OCI-LY1 (cell line): ENCODE data around the gene ADPGK.

Experiments used
- H2AFZ ChIP-seq: fragments of 200-600 bp; sonication (generic), shearing (Covaris generic); 2 replicates; pipeline ENCODE4 v1.6.0; 2014; ENCODE audit warnings: antibody characterized with exemption, mild to moderate bottlenecking, low read length
- H3F3A ChIP-seq: fragments of 200-600 bp; sonication (generic), shearing (Covaris generic); 2 replicates; pipeline ENCODE4 v1.6.0; 2014; ENCODE audit warnings: mild to moderate bottlenecking, antibody characterized with exemption, low read length, moderate library complexity; ENCODE audit not compliant: insufficient read depth
- H3K27ac ChIP-seq: fragments of 200-600 bp; sonication (generic); 2 replicates; pipeline ENCODE4 v1.5.1; 2014; ENCODE audit warnings: low read length, mixed run types, mild to moderate bottlenecking, low read depth; ENCODE audit not compliant: poor library complexity, severe bottlenecking
- H3K27me3 ChIP-seq: fragments of 200-600 bp; sonication (generic); 2 replicates; pipeline ENCODE4 v1.6.0; 2014; ENCODE audit warnings: antibody characterized with exemption, mild to moderate bottlenecking, low read length, moderate library complexity; ENCODE audit not compliant: insufficient read depth
- H3K36me3 ChIP-seq: fragments of 200-600 bp; sonication (generic); 2 replicates; pipeline ENCODE4 v1.6.1; 2014; ENCODE audit warnings: mild to moderate bottlenecking, antibody characterized with exemption, low read length, moderate library complexity, mixed read lengths; ENCODE audit not compliant: insufficient read depth
- H3K4me1 ChIP-seq: fragments of 200-600 bp; sonication (generic); 2 replicates; pipeline ENCODE4 v1.5.1; 2014; ENCODE audit warnings: mild to moderate bottlenecking, low read length, moderate library complexity; ENCODE audit not compliant: insufficient read depth, severe bottlenecking
- H3K4me2 ChIP-seq: fragments of 200-600 bp; sonication (generic), shearing (Covaris generic); 2 replicates; pipeline ENCODE4 v1.6.1; 2014; ENCODE audit warnings: low read length
- H3K4me3 ChIP-seq: fragments of 200-600 bp; sonication (generic); 2 replicates; pipeline ENCODE4 v1.5.1; 2014; ENCODE audit warnings: low read length, low read depth, mild to moderate bottlenecking, mixed read lengths; ENCODE audit not compliant: poor library complexity, severe bottlenecking
- H3K79me2 ChIP-seq: fragments of 200-600 bp; shearing (Covaris generic); 2 replicates; pipeline ENCODE4 v1.6.1; 2016; ENCODE audit warnings: mixed run types, low read length, mixed read lengths; ENCODE audit not compliant: insufficient read depth
- H3K9ac ChIP-seq: fragments of 200-600 bp; sonication (generic), shearing (Covaris generic); 2 replicates; pipeline ENCODE4 v1.6.1; 2014; ENCODE audit warnings: mild to moderate bottlenecking, low read length, mixed read lengths
- H3K9me2 ChIP-seq: fragments of 200-600 bp; sonication (generic), shearing (Covaris generic); 2 replicates; pipeline ENCODE4 v1.6.1; 2014; ENCODE audit warnings: low read depth, mild to moderate bottlenecking, low read length, mixed read lengths
- H3K9me3 ChIP-seq: fragments of 200-600 bp; shearing (Covaris generic); 2 replicates; pipeline ENCODE4 v1.6.1; 2014; ENCODE audit warnings: low read length, mixed read lengths
- H4K20me1 ChIP-seq: fragments of 200-600 bp; sonication (generic), shearing (Covaris generic); 2 replicates; pipeline ENCODE4 v1.6.0; 2016; ENCODE audit warnings: mild to moderate bottlenecking, low read length; ENCODE audit not compliant: insufficient read depth
- EZH2 ChIP-seq: fragments of 200-600 bp; sonication (generic), shearing (Covaris generic); IDR thresholded peaks from 2 replicates; pipeline ENCODE4 v1.8.0; 2017; ENCODE audit warnings: borderline replicate concordance, mixed run types, mild to moderate bottlenecking, antibody characterized with exemption, low read length, moderate library complexity, mixed read lengths
- TF ChIP-seq, protein P1 (sequence below): fragments of 200-600 bp; sonication (generic), shearing (Covaris generic); IDR thresholded peaks from 2 replicates; pipeline ENCODE4 v1.5.1; 2017; ENCODE audit warnings: mild to moderate bottlenecking, antibody characterized with exemption, low read length, moderate library complexity, mixed read lengths

Gene ADPGK

GRCh38 chr15:72737061-72737460 is 46.5 kb downstream of the ADPGK start:
- Histone ChIP-seq H3K36me3 (peaks cover 90% of the 10 kb centered on the region), H3K4me3 (no peak overlapping the region), H3K27me3 (no peaks in the 10 kb centered on the region), H2AFZ (no peak overlapping the region), H3K27ac (no peak overlapping the region), H3K9me2 (no peaks in the 10 kb centered on the region), H3K4me1 (peaks cover 9% of the 10 kb centered on the region), H3K4me2 (no peak overlapping the region), H3K9me3 (no peaks in the 10 kb centered on the region), H3K9ac (no peak overlapping the region), H3K79me2 (no peaks in the 10 kb centered on the region), H3F3A (no peaks in the 10 kb centered on the region), H4K20me1 (no peaks in the 10 kb centered on the region)
- no peak for TF ChIP-seq EZH2
- TF ChIP-seq, protein P1, sequence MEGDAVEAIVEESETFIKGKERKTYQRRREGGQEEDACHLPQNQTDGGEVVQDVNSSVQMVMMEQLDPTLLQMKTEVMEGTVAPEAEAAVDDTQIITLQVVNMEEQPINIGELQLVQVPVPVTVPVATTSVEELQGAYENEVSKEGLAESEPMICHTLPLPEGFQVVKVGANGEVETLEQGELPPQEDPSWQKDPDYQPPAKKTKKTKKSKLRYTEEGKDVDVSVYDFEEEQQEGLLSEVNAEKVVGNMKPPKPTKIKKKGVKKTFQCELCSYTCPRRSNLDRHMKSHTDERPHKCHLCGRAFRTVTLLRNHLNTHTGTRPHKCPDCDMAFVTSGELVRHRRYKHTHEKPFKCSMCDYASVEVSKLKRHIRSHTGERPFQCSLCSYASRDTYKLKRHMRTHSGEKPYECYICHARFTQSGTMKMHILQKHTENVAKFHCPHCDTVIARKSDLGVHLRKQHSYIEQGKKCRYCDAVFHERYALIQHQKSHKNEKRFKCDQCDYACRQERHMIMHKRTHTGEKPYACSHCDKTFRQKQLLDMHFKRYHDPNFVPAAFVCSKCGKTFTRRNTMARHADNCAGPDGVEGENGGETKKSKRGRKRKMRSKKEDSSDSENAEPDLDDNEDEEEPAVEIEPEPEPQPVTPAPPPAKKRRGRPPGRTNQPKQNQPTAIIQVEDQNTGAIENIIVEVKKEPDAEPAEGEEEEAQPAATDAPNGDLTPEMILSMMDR = no peak

DNA sequence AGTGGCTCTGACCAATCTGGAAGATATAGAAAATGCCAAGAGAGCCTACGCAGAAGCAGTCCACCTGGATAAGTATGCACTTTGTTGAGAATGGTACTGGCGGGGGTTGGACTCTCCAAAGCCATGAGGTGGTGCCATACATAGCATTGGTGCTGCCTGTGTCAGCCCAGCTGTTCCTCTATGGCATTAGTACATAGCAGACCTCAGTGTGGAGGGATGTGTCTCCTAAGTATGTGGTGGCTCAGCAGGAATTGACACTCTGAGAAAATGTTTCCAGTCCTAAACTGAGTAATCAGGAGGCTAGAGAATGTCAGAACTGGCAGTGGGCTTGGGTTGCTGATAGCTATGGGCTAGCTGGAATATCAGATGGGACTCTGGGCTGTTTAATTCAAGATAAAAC is 48.4 kb downstream of the ADPGK start:
- no peaks in the 10 kb centered on the region for H4K20me1 ChIP-seq
- TF ChIP-seq, protein P1 = no peak
- TF ChIP-seq EZH2 = no peak
- peaks cover 2% of the 10 kb centered on the region for H3K4me1 ChIP-seq
- H3K36me3 ChIP-seq = peaks cover 82% of the 10 kb centered on the region
- H3K9ac ChIP-seq = no peak overlapping the region
- H3K9me2 ChIP-seq = no peaks in the 10 kb centered on the region
- H3K4me3 ChIP-seq = no peak overlapping the region
- H2AFZ ChIP-seq = no peak overlapping the region
- no peaks in the 10 kb centered on the region for H3K79me2 ChIP-seq
- H3K4me2 ChIP-seq = no peak overlapping the region
- H3K9me3 ChIP-seq = no peaks in the 10 kb centered on the region
- no peaks in the 10 kb centered on the region for H3F3A ChIP-seq
- H3K27me3 ChIP-seq = no peaks in the 10 kb centered on the region
- no peak overlapping the region for H3K27ac ChIP-seq

DNA sequence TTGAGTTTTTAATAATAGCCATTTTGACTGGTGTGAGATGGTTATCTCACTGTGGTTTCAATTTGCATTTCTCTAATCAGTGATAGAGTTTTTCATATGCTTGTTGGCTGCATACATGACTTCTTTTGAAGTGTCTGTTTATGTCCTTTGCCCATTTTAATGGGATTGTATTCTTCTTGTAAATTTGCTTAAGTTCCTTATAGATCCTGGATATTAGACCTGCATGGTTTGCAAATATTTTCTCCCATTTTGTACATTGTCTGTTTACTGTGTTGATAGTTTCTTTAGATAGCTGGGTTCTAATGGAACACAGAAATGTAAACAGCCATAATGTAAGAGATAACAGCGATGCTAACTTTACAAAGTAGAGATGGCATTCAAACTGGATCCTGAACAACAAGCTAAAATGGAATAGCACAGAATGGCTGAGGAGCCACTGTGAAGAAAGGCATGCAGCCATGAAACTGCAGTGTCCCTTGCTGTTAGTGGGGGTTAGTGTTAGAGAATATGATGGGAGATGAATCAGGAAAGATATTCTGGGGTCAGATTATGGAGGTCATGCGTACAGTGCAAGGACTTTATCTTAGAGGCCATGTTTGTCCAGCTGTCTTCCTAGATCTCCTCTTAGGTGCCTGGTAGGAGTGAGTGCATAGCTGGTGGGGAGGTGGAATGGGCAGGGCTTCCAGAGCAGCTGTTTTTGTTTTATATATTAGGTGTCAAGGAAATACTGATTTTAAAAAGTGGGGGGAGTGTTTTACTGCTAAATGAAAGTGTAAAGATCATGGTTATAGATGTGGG is 49.4 kb downstream of the ADPGK start:
- no peak overlapping the region for H3K27ac ChIP-seq
- no peak overlapping the region for H3K4me3 ChIP-seq
- H3F3A ChIP-seq = no peaks in the 10 kb centered on the region
- H3K9me3 ChIP-seq = no peaks in the 10 kb centered on the region
- H4K20me1 ChIP-seq = no peaks in the 10 kb centered on the region
- no peak overlapping the region for H2AFZ ChIP-seq
- H3K4me1 ChIP-seq = no peaks in the 10 kb centered on the region
- H3K9ac ChIP-seq = no peak overlapping the region
- H3K79me2 ChIP-seq = no peaks in the 10 kb centered on the region
- H3K4me2 ChIP-seq = no peak overlapping the region
- peaks cover 72% of the 10 kb centered on the region for H3K36me3 ChIP-seq
- H3K27me3 ChIP-seq = no peaks in the 10 kb centered on the region
- TF ChIP-seq EZH2 = no peak
- TF ChIP-seq, protein P1 = no peak
- no peaks in the 10 kb centered on the region for H3K9me2 ChIP-seq
